Epithelial cell of esophagus (primary cell): ENCODE measurements around the gene FAM222A.

Source experiments
- DNase-seq: peaks from one replicate; pipeline ENCODE4 v3.0.0; 2010; ENCODE audit warnings: low read depth
- H3K4me3 ChIP-seq: 2 replicates; pipeline ENCODE4 v1.5.1; 2011; ENCODE audit warnings: mild to moderate bottlenecking, low read length, control low read depth
- CTCF ChIP-seq: IDR thresholded peaks from 2 replicates; pipeline ENCODE4 v1.5.1; 2011; ENCODE audit warnings: low read depth, mild to moderate bottlenecking, low read length, control low read depth, inconsistent platforms; ENCODE audit not compliant: insufficient read depth; ENCODE audit errors: missing control alignments

Gene FAM222A

GRCh38 chr12:109709401-109709991 lies 4.1 kb upstream of the FAM222A start:
- H3K4me3 ChIP-seq, result no peak overlapping the region
- no peak for TF ChIP-seq CTCF
- no peak for DNase-seq

- H3K4me3 ChIP-seq, result no peak overlapping the region
- no peak for TF ChIP-seq CTCF
- no peak for DNase-seq
These were observed 3.3 kb upstream of the FAM222A start for GRCh38 chr12:109710205-109710746.

- H3K4me3 ChIP-seq, result no peak overlapping the region
- TF ChIP-seq CTCF, result no peak
- peak; percentile 52 for DNase-seq
These were observed 2.7 kb upstream of the FAM222A start for GRCh38 chr12:109710747-109711595.

GRCh38 chr12:109711596-109712461 lies 1.8 kb upstream of the FAM222A start:
- no peak for DNase-seq
- H3K4me3 ChIP-seq, result no peak overlapping the region

GRCh38 chr12:109714141-109714912 lies 702 bp downstream of the FAM222A start:
- H3K4me3 ChIP-seq, result peak overlapping the region; percentile 33
- DNase-seq, result peak; percentile 29
- no peak for TF ChIP-seq CTCF

More at GRCh38 chr12:109711596-109712461, 1.8 kb upstream of the FAM222A start:
- TF ChIP-seq CTCF, result no peak

- no peak for TF ChIP-seq CTCF
- no peak overlapping the region for H3K4me3 ChIP-seq
- DNase-seq, result no peak
These were observed 1.3 kb downstream of the FAM222A start for GRCh38 chr12:109714913-109715244.
